ENCODE data around the gene MC1R.
"Not testable (repeated sequence)": the region's sequence is repeated elsewhere in the genome, so short reads cannot be mapped to it uniquely, and the experiment has no call there.

Gene MC1R

DNA sequence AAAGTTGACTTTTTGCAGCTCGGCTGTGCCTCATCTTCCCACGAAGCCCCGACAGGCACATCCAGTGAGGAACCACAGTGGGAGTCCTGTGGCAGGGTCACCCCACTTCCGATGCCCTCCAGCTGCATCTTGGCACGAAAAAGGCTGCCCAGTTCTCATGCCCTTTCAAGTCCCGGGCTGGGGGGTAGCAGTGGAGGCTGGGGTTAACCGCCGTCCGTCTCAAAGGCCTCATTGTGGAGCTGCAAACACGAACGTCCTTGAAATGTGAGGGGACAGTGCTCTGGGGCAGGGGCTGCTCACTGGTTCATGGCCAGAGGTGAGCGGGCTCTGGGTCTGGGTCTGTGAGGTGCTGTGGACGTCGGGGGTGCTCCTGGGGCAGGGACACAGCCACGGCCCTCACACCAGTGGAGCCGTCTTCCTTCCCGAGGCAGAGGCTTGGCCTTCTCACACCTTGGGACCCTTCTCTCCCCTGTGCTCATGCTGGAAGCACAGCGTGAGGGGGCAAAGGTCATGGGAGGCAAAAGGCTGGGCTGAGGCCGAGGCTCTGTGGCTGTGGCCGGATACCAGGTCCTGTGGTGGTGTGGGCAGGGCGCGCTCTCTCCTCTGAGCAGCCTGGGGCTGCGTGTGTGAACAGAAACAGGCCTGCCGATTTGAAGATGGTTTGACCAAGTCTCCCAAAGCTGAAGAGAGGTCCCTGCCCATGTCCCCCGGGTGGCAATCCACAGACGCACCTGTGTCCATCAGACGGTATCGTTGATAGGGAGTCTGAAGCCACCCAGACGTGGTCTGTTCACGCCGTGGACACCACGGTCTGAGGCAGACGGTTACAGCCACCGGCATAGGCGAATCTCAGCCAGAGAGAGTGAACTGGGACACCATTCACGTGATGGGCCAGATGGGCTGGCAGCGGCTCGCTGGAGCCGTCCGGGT is 3.1 kb upstream of the MC1R start:
- no peak for FAIRE-seq

DNA sequence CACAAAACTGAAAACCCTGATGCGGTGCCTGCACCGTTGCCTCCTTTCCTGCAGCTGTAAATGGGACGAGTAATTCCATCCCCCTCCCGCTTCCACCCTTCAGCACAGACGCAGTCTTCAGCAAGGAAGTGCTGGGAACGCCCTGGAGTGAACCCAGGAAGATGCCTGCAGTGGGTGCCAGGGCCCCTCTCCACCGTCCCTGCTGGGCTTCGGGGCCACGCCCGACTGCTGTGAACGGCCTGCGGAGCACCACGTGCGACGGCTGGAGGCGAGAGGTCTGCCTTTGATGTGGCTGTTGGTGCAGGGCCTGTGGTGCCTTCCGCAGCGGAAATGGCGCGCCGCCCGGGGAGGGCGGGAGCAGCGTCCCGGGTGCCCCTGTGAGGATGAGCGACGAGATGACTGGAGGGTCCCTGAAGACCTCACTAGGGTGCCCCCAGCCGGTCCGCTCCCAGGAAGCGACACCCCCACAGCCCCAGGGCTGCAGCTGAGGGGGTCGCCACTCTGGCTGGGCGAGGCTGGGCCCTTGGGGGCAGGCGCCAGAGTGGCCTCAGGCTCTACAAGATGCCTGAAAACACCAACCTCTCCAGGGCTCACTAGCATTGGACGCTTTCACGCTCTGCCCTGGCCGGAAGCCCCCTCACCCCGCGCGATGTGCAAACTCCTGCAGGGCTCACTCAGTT is 749 bp upstream of the MC1R start:
- no peak for FAIRE-seq

DNA sequence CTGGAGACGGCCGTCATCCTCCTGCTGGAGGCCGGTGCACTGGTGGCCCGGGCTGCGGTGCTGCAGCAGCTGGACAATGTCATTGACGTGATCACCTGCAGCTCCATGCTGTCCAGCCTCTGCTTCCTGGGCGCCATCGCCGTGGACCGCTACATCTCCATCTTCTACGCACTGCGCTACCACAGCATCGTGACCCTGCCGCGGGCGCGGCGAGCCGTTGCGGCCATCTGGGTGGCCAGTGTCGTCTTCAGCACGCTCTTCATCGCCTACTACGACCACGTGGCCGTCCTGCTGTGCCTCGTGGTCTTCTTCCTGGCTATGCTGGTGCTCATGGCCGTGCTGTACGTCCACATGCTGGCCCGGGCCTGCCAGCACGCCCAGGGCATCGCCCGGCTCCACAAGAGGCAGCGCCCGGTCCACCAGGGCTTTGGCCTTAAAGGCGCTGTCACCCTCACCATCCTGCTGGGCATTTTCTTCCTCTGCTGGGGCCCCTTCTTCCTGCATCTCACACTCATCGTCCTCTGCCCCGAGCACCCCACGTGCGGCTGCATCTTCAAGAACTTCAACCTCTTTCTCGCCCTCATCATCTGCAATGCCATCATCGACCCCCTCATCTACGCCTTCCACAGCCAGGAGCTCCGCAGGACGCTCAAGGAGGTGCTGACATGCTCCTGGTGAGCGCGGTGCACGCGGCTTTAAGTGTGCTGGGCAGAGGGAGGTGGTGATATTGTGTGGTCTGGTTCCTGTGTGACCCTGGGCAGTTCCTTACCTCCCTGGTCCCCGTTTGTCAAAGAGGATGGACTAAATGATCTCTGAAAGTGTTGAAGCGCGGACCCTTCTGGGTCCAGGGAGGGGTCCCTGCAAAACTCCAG is 1.1 kb downstream of the MC1R start:
- FAIRE-seq: no peak

DNA sequence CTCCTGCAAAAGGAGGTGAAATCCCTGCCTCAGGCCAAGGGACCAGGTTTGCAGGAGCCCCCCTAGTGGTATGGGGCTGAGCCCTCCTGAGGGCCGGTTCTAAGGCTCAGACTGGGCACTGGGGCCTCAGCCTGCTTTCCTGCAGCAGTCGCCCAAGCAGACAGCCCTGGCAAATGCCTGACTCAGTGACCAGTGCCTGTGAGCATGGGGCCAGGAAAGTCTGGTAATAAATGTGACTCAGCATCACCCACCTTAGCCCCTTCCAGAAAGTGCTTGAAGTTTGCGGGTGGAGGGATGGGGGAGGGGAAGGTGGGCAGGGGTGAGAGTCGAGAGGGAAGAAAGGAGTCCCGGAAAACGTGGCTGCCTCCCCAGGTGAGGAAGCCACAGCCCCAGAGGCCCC is 2.1 kb downstream of the MC1R start:
- no peak for FAIRE-seq

- FAIRE-seq: no peak
Observed at GRCh38 chr16:89921131-89921701, 2.6 kb downstream of the MC1R start.

- FAIRE-seq: no peak
Observed at GRCh38 chr16:89921702-89922476, 3.2 kb downstream of the MC1R start.

DNA sequence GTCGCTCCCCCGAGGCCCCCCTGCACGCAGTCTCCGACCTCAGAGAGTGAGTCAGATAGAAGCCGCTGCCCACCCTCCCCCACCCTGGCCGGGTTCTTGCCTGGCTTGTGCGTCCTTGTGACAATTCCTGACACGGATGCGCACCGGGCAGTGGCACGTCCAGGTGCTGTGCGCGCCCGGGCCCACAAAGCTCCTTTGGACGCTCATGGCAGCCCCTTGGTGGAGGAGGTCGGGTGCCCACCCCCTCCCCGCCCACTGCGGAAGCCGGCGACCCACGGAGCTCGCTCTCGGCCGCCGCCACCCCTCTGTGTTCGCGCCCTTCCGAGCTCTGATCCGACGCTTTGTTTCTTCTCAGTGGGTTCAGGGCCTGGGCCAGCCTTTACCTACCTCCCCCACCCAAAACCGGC is 3.8 kb downstream of the MC1R start:
- FAIRE-seq: no peak

GRCh38 chr16:89922884-89923639 is 4.4 kb downstream of the MC1R start, which contains the start of gene TUBB3:
TSS of gene TUBB3 (plus strand) at chr16:89923342. CDS start at chr16:89923402, 60 bp downstream.
- FAIRE-seq: no peak

GRCh38 chr16:89923640-89924296 is 5.1 kb downstream of the MC1R start:
- no peak for FAIRE-seq

DNA sequence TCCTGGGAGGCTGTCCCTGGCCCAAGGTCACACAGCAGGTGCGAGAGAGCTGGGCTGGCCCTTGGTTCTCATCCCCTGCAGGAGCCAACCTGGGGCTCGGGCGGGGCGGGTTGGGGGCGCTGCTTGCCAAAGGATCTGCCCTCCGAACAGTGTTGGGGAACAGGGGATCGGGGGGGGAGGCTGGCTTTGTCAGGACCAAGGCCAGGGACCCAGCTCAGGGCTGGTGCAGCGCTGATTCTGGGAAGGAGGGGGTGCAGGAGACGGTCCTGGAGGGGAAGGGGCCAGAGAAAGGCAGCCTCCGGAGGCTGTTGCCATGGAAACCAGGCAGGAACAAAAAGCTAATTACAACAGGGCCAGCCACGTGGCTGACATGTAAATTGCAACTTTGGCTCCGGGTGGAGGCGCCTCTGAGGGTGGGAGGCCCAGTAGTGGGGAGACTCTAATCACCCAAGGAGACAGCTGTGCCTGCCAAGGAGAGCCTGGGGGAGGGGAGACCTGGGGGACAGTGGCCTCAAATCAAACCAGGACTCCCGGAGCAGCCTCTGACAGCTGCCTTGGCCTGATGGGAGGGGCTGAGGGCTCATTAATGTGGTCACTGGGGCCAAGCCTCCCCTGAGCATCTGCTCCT is 5.7 kb downstream of the MC1R start:
- no peak for FAIRE-seq

DNA sequence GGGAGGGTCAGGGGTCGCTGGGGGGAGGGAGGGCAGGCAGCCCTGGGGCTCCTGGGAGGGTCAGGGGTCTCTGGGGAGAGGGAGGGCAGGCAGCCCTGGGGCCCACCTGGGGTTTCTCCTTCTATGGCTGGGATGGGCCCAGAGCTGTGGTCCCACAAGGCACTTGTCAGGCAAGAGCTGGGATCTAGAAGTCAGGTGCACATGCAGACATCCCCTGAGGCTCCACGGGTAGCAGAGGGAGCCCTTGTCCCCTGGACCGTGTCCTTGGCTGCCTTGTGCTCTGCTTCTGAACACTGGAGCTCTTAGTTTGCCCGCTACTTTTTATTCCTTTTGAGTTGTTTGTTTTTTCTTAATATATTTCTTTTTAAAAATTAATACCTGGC is 6.3 kb downstream of the MC1R start:
- FAIRE-seq: no peak

GRCh38 chr16:89925596-89926079 is 7.0 kb downstream of the MC1R start:
- FAIRE-seq: no peak

DNA sequence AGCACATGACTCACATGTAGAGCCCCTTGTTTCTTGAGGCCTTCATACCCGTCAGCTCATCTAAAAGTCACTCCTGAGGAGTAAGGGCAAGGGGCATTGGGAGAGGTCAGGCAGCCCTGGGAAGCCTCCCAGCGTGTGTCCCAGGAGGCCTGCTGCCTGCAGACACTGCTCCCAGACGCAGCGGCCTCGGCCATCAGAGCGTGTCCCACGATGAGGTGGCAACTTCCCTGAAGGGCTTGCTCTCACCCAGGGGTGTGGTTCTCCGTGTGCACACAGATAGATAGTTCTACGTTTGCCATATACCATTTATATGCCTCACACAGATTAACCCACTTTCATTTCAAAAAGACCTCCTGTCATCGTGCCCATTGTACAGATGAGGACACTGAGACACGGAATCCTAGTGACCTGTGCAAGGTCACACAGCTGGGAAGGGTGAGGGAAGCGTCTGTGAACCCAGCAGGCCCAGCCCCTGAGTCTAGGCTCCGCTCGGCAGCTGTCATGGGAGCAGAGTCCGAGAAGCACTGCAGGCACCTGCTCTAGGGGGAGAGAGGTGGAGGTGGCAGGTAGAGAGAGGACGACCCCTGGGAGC is 12.7 kb downstream of the MC1R start:
- FAIRE-seq: no peak

- FAIRE-seq: no peak
Observed at GRCh38 chr16:89931964-89932363, 13.3 kb downstream of the MC1R start.

DNA sequence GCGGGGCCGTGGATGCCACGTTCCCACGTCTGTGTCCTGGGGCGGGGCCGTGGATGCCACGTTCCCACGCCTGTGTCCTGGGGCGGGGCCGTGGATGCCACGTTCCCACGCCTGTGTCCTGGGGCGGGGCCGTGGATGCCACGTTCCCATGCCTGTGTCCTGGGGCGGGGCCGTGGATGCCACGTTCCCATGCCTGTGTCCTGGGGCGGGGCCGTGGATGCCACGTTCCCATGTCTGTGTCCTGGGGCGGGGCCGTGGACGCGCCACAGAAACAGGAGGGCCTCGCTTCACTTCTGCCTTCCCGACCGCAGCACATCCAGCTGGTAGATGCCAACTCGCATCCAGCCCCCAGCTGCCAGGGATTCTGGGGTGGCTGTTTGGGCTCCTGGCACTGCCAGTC is 15.4 kb downstream of the MC1R start:
- not testable (repeated sequence) for FAIRE-seq

GRCh38 chr16:89934611-89935553 is 16.2 kb downstream of the MC1R start:
- FAIRE-seq: no peak

DNA sequence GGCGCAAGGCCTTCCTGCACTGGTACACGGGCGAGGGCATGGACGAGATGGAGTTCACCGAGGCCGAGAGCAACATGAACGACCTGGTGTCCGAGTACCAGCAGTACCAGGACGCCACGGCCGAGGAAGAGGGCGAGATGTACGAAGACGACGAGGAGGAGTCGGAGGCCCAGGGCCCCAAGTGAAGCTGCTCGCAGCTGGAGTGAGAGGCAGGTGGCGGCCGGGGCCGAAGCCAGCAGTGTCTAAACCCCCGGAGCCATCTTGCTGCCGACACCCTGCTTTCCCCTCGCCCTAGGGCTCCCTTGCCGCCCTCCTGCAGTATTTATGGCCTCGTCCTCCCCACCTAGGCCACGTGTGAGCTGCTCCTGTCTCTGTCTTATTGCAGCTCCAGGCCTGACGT is 17.0 kb downstream of the MC1R start:
- not testable (repeated sequence) for FAIRE-seq

- FAIRE-seq: no peak
Observed at GRCh38 chr16:89936034-89936433, 17.4 kb downstream of the MC1R start.

Data from A204.1 (cell line).